K562 (cell line): ENCODE measurements around the gene HSPB2. TPM values are rescaled to one million over a fixed set of nuclear protein-coding genes. Genes with fewer than 3 reads are reported as not detected.

Experiments
- ATAC-seq: fragments of 200-7000 bp; cut with Tn5 transposase; 3 replicates; pipeline ENCODE4 v1.9.1; 2020; ENCODE audit warnings: moderate library complexity
- BruUV-seq: library from RNA; stranded (reverse); fragments of 400-500 nt; replicated peaks from 2 replicates; lab custom pipeline; 2021; lab: Mats Ljungman, UMichigan
- CTCF ChIA-PET: fragments of 300-600 bp; formaldehyde crosslinking; extraction: SDS; loops from one replicate; lab custom pipeline; 2021; ENCODE audit warnings: low intra/inter-chr PET ratio; lab: Yijun Ruan, JAX
- POLR2A ChIA-PET: fragments of 300-600, 350-650 bp; sonication (Branson Sonifier 250); formaldehyde crosslinking; extraction: SDS; loops from one replicate; lab custom pipeline; 2021; ENCODE audit warnings: antibody characterized with exemption, inconsistent platforms; lab: Yijun Ruan, JAX
- DNase-seq, 4 experiments: peaks; one replicate each; pipeline versions ENCODE4 v3.0.0 to v3.0.0-alpha.2; 2011 to 2018; ENCODE audit warnings: low spot score in 3 of 4, mixed read lengths in 3 of 4; ENCODE audit errors: extremely low read depth in 1 of 4
- FAIRE-seq: peaks from 2 replicates; lab custom pipeline; 2011; peaks lifted over from hg19 to GRCh38; lab: Jason Lieb, UNC
- H2AFZ ChIP-seq: 2 replicates; pipeline ENCODE4 v1.6.0; 2011; ENCODE audit warnings: low read depth, low read length, control low read depth, inconsistent platforms
- H3K27ac ChIP-seq: fragments of 200-600 bp; 3 replicates; pipeline ENCODE4 v1.8.0; 2011; ENCODE audit warnings: low read depth, mild to moderate bottlenecking, control low read depth, inconsistent platforms, low read length, moderate library complexity, mixed read lengths; ENCODE audit errors: extremely low read depth
- H3K27me3 ChIP-seq, 2 experiments: fragments of 300-600 bp in 1 of 2; 2 replicates in 1 of 2; 3 replicates in 1 of 2; pipeline versions ENCODE4 v1.6.0 to v1.8.0; 2011; ENCODE audit warnings: inconsistent platforms in 2 of 2, low read length in 2 of 2, mild to moderate bottlenecking in 1 of 2, mixed read lengths in 1 of 2, moderate library complexity in 1 of 2; ENCODE audit not compliant: control insufficient read depth in 2 of 2, insufficient read depth in 2 of 2
- H3K36me3 ChIP-seq: fragments of 300-600 bp; 3 replicates; pipeline ENCODE4 v1.8.0; 2011; ENCODE audit warnings: mild to moderate bottlenecking, low read length, inconsistent platforms; ENCODE audit not compliant: control insufficient read depth, insufficient read depth
- H3K4me1 ChIP-seq, 2 experiments: fragments of 200-600 bp in 1 of 2; replicated peaks in 1 of 2; 2 replicates in 1 of 2; 3 replicates in 1 of 2; pipeline versions ENCODE4 v1.5.1 to v1.8.0; 2011; ENCODE audit warnings: inconsistent platforms in 2 of 2, low read length in 2 of 2, mild to moderate bottlenecking in 1 of 2, mixed read lengths in 1 of 2, moderate library complexity in 1 of 2; ENCODE audit not compliant: control insufficient read depth in 2 of 2, insufficient read depth in 2 of 2
- H3K4me2 ChIP-seq: 2 replicates; pipeline ENCODE4 v1.6.1; 2011; ENCODE audit warnings: low read length, control low read depth, inconsistent platforms, mixed read lengths; ENCODE audit not compliant: insufficient read depth
- H3K4me3 ChIP-seq: fragments of 200-600 bp; sonication (generic), shearing (Covaris generic); 2 replicates; pipeline ENCODE4 v1.5.1; 2016; ENCODE audit warnings: control low read depth, inconsistent platforms
- H3K79me2 ChIP-seq: fragments of 200-600 bp; 3 replicates; pipeline ENCODE4 v1.8.0; 2011; ENCODE audit warnings: low read length, inconsistent platforms; ENCODE audit not compliant: control insufficient read depth, insufficient read depth
- H3K9ac ChIP-seq, 2 experiments: 2 replicates each; pipeline versions ENCODE4 v1.6.0 to v1.6.1; 2011; ENCODE audit warnings: low read depth in 2 of 2, low read length in 2 of 2, control low read depth in 1 of 2, inconsistent platforms in 1 of 2, mild to moderate bottlenecking in 1 of 2, mixed read lengths in 1 of 2; ENCODE audit not compliant: insufficient read depth in 1 of 2
- H3K9me1 ChIP-seq: one replicate; pipeline ENCODE4 v1.6.0; 2011; ENCODE audit warnings: inconsistent platforms, mild to moderate bottlenecking, low read length, moderate library complexity; ENCODE audit not compliant: control insufficient read depth, insufficient read depth
- H3K9me3 ChIP-seq: replicated peaks from 2 replicates; pipeline ENCODE4 v1.5.1; 2011; ENCODE audit warnings: low read depth, low read length, inconsistent platforms; ENCODE audit not compliant: control insufficient read depth, insufficient read depth
- H4K20me1 ChIP-seq: replicated peaks from 2 replicates; pipeline ENCODE4 v1.6.1; 2011; ENCODE audit warnings: low read length, inconsistent platforms, mixed read lengths; ENCODE audit not compliant: control insufficient read depth, insufficient read depth
- CREB5 ChIP-seq: fragments of 250-450 bp; sonication (Bioruptor Pico); IDR thresholded peaks from 2 replicates; pipeline ENCODE4 v1.5.0; 2020; ENCODE audit warnings: mild to moderate bottlenecking
- HCFC1 ChIP-seq: IDR thresholded peaks from 2 replicates; pipeline ENCODE4 v1.6.1; 2012; ENCODE audit warnings: low read depth, low read length, improper control_type of control experiment
- MYNN ChIP-seq, 2 experiments: sonication (generic); formaldehyde crosslinking in 1 of 2; IDR thresholded peaks; 2 replicates each; pipeline versions ENCODE4 v1.5.0 to v1.6.1; 2016 to 2020; ENCODE audit warnings: antibody characterized with exemption in 1 of 2, missing genetic modification reagents in 1 of 2
- PRDM10 ChIP-seq: fragments of 450-650 bp; IDR thresholded peaks from 2 replicates; pipeline ENCODE4 v1.6.1; 2018; ENCODE audit not compliant: partially characterized antibody
- RBM17 ChIP-seq: fragments of 200-400 bp; formaldehyde crosslinking; IDR thresholded peaks from 2 replicates; pipeline ENCODE4 v1.6.1; 2017; ENCODE audit warnings: low read depth, mild to moderate bottlenecking, low read length, borderline replicate concordance
- SMARCB1 ChIP-seq: IDR thresholded peaks from 2 replicates; pipeline ENCODE4 v1.6.1; 2011; ENCODE audit warnings: improper control_type of control experiment, low read depth; ENCODE audit not compliant: insufficient read length
- ZBTB40 ChIP-seq, 2 experiments: fragments of 450-650 bp in 1 of 2; sonication (generic) in 1 of 2; formaldehyde crosslinking in 1 of 2; IDR thresholded peaks; 2 replicates each; pipeline versions ENCODE4 v1.7.1 to v1.9.0; 2016 to 2022; ENCODE audit warnings: inconsistent platforms in 1 of 2, mild to moderate bottlenecking in 1 of 2, missing genetic modification reagents in 1 of 2
- in situ Hi-C: fragments of 300-500 bp; cut with MboI; formaldehyde crosslinking; loops from 4 replicates; pipeline ENCODE4 v1.15.0; 2018; ENCODE audit warnings: inconsistent platforms, mixed read lengths
- intact Hi-C: fragments of 100-400 bp; cut with micrococcal nuclease; formaldehyde crosslinking; loops from 2 replicates; pipeline ENCODE4 v1.14.2; 2022
- polyA plus RNA-seq, 8 experiments: library from polyadenylated mRNA; depleted of rRNA in 4 of 8; stranded (reverse) in 5 of 8; unstranded in 3 of 8; fragments of >200 nt; fragmentation: Nextera tagmentation in 2 of 8; fragmentation: Illumina TruSeq in 1 of 8; extraction: Ambion mirVana in 2 of 8; extraction: Trizol in 1 of 8; gene quantifications; 2 replicates each; pipeline versions ENCODE4 v1.2.1 to v1.2.3, GENCODE V29; 2011 to 2014; ENCODE audit warnings: inconsistent platforms in 1 of 8, missing spikeins in 1 of 8
- total RNA-seq, 7 experiments: library from RNA; depleted of rRNA in 6 of 7; stranded (reverse); fragments of >200 nt in 6 of 7; fragmentation: Illumina TruSeq in 2 of 7; extraction: Trizol in 2 of 7; gene quantifications; 2 replicates each; pipeline versions ENCODE4 v1.2.1 to v1.2.3, GENCODE V29; 2011 to 2021; ENCODE audit warnings: low replicate concordance in 1 of 7

HSPB2 gene
- total and polyA plus RNA-seq, 9 of the 15 experiments (the other 6 are each of a cell fraction or from before 2014, with no cell fraction given) = 0.06 to 0.35 (median 0.11) TPM; not detected in 5

DNA sequence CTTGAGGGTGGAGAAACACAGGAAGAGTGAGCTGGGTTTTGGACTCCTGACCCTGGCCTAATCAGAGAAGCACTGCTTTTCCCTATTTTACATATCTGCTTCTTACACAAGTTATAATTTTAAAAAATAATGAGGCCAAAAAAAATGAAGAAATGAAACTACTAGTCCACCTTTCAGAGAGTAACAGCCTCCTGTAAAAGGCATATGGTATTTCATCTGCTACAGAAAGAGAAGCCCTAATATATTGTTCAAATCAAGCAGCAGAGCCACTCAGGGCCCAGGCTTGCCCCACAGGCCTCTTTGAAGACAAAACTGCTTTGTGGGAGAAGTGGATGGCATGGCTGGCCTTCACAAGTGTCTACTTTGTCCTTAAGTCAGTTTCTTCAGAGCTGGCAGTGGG is 34.6 kb downstream of the HSPB2 start:
- no peaks in the 10 kb centered on the region for H3K9me1 ChIP-seq
- H3K4me1 ChIP-seq = peaks cover 7 to 9% of the 10 kb centered on the region in 2 experiments
- POLR2A ChIA-PET = interaction anchor here (0.6 kb wide), 1 partner anchor 321 kb away, joined by 3 read pairs; no protein-coding TSS in a partner anchor
- H3K9me3 ChIP-seq = peaks cover 3% of the 10 kb centered on the region; the same call in 1 of the 2 replicates
- no peaks in the 10 kb centered on the region for H3K27me3 ChIP-seq
- CTCF ChIA-PET = no interaction called here
- H3K36me3 ChIP-seq = 0 out of 3 replicates have a peak, but pooled peaks cover 3% of the 10 kb centered on the region
- intact Hi-C loops = no loop called here
- no peaks in the 10 kb centered on the region for H4K20me1 ChIP-seq
- FAIRE-seq (no peak), ATAC-seq (no peak), DNase-seq (no peak)
- in situ Hi-C loops = no loop called here
- no peaks in the 10 kb centered on the region for H3K79me2 ChIP-seq
- no peak overlapping the region for H3K9ac ChIP-seq
- no TSS peak for BruUV-seq
- H3K27ac ChIP-seq = no peak overlapping the region
- no peak overlapping the region for H3K4me3 ChIP-seq
- no peak overlapping the region for H2AFZ ChIP-seq
- no peak overlapping the region for H3K4me2 ChIP-seq
- TF ChIP-seq MYNN (IDR thresholded peaks at IDR 0.05) (no peak), MYNN (CRISPR knock-in tag; IDR thresholded peaks at IDR 0.05) (no peak), ZBTB40 (IDR thresholded peaks at IDR 0.05) (no peak), ZBTB40 (CRISPR knock-in tag; IDR thresholded peaks at IDR 0.05) (no peak), SMARCB1 (no peak), CREB5 (CRISPR knock-in tag) (no peak), HCFC1 (no peak), PRDM10 (no peak), RBM17 (no peak)
